Measurements from ENCODE around the gene TMEM252.

The TMEM252 gene

GRCh38 chr9:68540712-68541535, at the start of gene TMEM252:
Gene TMEM252 (minus strand): TSS chr9:68540883. CDS start chr9:68540814, 69 bp downstream.
- FAIRE-seq = no peak

- FAIRE-seq = no peak
Measured at GRCh38 chr9:68585034-68585761, 44.5 kb upstream of the TMEM252 start.

- FAIRE-seq = peak; percentile 83
Measured at GRCh38 chr9:68584189-68585033, 43.7 kb upstream of the TMEM252 start.

GRCh38 chr9:68581696-68582095, 41.0 kb upstream of the TMEM252 start:
- FAIRE-seq = no peak

GRCh38 chr9:68577774-68578591, 37.3 kb upstream of the TMEM252 start:
- no peak for FAIRE-seq

GRCh38 chr9:68575817-68576216, 35.1 kb upstream of the TMEM252 start:
- no peak for FAIRE-seq

GRCh38 chr9:68574150-68574549, 33.5 kb upstream of the TMEM252 start:
- FAIRE-seq = no peak

- no peak for FAIRE-seq
Measured at GRCh38 chr9:68567565-68567964, 26.9 kb upstream of the TMEM252 start.

- FAIRE-seq = no peak
Measured at GRCh38 chr9:68562461-68562860, 21.8 kb upstream of the TMEM252 start.

- no peak for FAIRE-seq
Measured at GRCh38 chr9:68560071-68560844, 19.6 kb upstream of the TMEM252 start.

GRCh38 chr9:68558545-68558944, 17.9 kb upstream of the TMEM252 start:
- no peak for FAIRE-seq

- no peak for FAIRE-seq
Measured at GRCh38 chr9:68555437-68556150, 14.9 kb upstream of the TMEM252 start.

GRCh38 chr9:68552700-68553476, 12.2 kb upstream of the TMEM252 start:
- FAIRE-seq = no peak

- no peak for FAIRE-seq
Measured at GRCh38 chr9:68551191-68551590, 10.5 kb upstream of the TMEM252 start.

GRCh38 chr9:68548241-68548640, 7.6 kb upstream of the TMEM252 start:
- no peak for FAIRE-seq

GRCh38 chr9:68547417-68547816, 6.7 kb upstream of the TMEM252 start:
- FAIRE-seq = no peak

- FAIRE-seq = no peak
Measured at GRCh38 chr9:68546596-68547390, 6.1 kb upstream of the TMEM252 start.

GRCh38 chr9:68545033-68545705, 4.5 kb upstream of the TMEM252 start:
- no peak for FAIRE-seq

- FAIRE-seq = no peak
Measured at GRCh38 chr9:68541568-68541967, 885 bp upstream of the TMEM252 start.
